GM19328 (cell line): Measurements from ENCODE around the gene FCF1.

ENCODE experiments used
- ATAC-seq: cut with Tn5 transposase; IDR thresholded peaks from one replicate; pipeline ENCODE4 v1.9.1; 2021; ENCODE audit warnings: mild to moderate bottlenecking, moderate library complexity; ENCODE audit not compliant: unreplicated experiment

Gene FCF1

GRCh38 chr14:74712499-74713394, at the start of gene FCF1, which contains the start of gene AREL1:
Gene FCF1, plus strand, starts transcription at chr14:74713144. Its CDS starts 54 bp downstream, at chr14:74713198.
Gene AREL1, minus strand, starts transcription at chr14:74713080. Its CDS starts 27,465 bp downstream, at chr14:74685615.
- ATAC-seq, result peak; percentile 93

GRCh38 chr14:74663884-74664283, 49.1 kb upstream of the FCF1 start:
- no peak for ATAC-seq

GRCh38 chr14:74664717-74665116, 48.2 kb upstream of the FCF1 start:
- ATAC-seq, result no peak

- no peak for ATAC-seq
Observed at GRCh38 chr14:74667758-74668157, 45.2 kb upstream of the FCF1 start.

- ATAC-seq, result no peak
Observed at GRCh38 chr14:74669256-74669655, 43.7 kb upstream of the FCF1 start.

- ATAC-seq, result no peak
Observed at GRCh38 chr14:74669846-74670245, 43.1 kb upstream of the FCF1 start.

- ATAC-seq, result no peak
Observed at GRCh38 chr14:74670726-74671411, 42.1 kb upstream of the FCF1 start.

- ATAC-seq, result no peak
Observed at GRCh38 chr14:74671789-74672188, 41.2 kb upstream of the FCF1 start.

GRCh38 chr14:74673768-74674167, 39.2 kb upstream of the FCF1 start:
- ATAC-seq, result no peak

- no peak for ATAC-seq
Observed at GRCh38 chr14:74675219-74675618, 37.7 kb upstream of the FCF1 start.

- no peak for ATAC-seq
Observed at GRCh38 chr14:74682169-74682952, 30.6 kb upstream of the FCF1 start.

- no peak for ATAC-seq
Observed at GRCh38 chr14:74683406-74683805, 29.5 kb upstream of the FCF1 start.

- no peak for ATAC-seq
Observed at GRCh38 chr14:74684434-74684833, 28.5 kb upstream of the FCF1 start.

GRCh38 chr14:74685056-74685455, 27.9 kb upstream of the FCF1 start:
- ATAC-seq, result no peak

- no peak for ATAC-seq
Observed at GRCh38 chr14:74685921-74686678, 26.8 kb upstream of the FCF1 start.

- no peak for ATAC-seq
Observed at GRCh38 chr14:74691456-74691855, 21.5 kb upstream of the FCF1 start.

GRCh38 chr14:74693191-74693590, 19.8 kb upstream of the FCF1 start:
- no peak for ATAC-seq

- no peak for ATAC-seq
Observed at GRCh38 chr14:74695406-74695805, 17.5 kb upstream of the FCF1 start.

GRCh38 chr14:74697011-74697410, 15.9 kb upstream of the FCF1 start:
- ATAC-seq, result no peak

- ATAC-seq, result no peak
Observed at GRCh38 chr14:74697543-74697942, 15.4 kb upstream of the FCF1 start.

GRCh38 chr14:74697976-74698375, 15.0 kb upstream of the FCF1 start:
- no peak for ATAC-seq
